Fibroblast of mammary gland (primary cell): ENCODE measurements around the gene CCR2.
"Not testable (repeated sequence)": the region's sequence is repeated elsewhere in the genome, so short reads cannot be mapped to it uniquely, and the experiment has no call there.

Experiments used
- DNase-seq: peaks from one replicate; pipeline ENCODE4 v3.0.0-alpha.2; 2010; ENCODE audit warnings: low read depth
- H3K4me3 ChIP-seq: 2 replicates; pipeline ENCODE4 v1.5.1; 2011; ENCODE audit warnings: low read depth, mild to moderate bottlenecking, low read length, moderate library complexity; ENCODE audit not compliant: control insufficient read depth
- TF ChIP-seq, protein P1 (sequence below): conservative IDR thresholded peaks from 2 replicates; pipeline ENCODE4 v1.5.1; 2011; ENCODE audit warnings: low read depth, low read length, inconsistent platforms; ENCODE audit not compliant: control insufficient read depth, insufficient read depth

CCR2 gene

GRCh38 chr3:46321461-46322104 lies 32.3 kb upstream of the CCR2 start:
- no peak for DNase-seq
- H3K4me3 ChIP-seq, result no peak overlapping the region
- TF ChIP-seq, protein P1, sequence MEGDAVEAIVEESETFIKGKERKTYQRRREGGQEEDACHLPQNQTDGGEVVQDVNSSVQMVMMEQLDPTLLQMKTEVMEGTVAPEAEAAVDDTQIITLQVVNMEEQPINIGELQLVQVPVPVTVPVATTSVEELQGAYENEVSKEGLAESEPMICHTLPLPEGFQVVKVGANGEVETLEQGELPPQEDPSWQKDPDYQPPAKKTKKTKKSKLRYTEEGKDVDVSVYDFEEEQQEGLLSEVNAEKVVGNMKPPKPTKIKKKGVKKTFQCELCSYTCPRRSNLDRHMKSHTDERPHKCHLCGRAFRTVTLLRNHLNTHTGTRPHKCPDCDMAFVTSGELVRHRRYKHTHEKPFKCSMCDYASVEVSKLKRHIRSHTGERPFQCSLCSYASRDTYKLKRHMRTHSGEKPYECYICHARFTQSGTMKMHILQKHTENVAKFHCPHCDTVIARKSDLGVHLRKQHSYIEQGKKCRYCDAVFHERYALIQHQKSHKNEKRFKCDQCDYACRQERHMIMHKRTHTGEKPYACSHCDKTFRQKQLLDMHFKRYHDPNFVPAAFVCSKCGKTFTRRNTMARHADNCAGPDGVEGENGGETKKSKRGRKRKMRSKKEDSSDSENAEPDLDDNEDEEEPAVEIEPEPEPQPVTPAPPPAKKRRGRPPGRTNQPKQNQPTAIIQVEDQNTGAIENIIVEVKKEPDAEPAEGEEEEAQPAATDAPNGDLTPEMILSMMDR, result no peak

DNA sequence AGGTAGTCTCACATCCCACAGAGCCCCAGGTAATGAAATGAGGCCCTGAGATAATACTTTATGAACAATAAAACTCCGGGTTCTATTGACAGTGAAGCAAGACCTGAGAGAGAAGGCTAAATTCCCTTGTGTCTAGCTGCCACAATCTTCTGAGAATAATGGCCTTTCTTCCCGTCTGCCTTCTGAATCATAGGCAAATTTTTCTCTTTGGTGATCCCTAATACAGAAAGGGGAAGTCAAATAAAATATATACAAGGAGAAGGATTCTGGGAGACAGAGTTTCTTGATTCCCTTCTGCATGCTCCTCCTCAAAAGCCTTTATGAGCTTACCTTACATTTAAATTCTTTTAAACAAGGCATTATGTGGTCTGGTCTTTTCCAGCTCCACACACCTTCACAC lies 29.9 kb upstream of the CCR2 start:
- H3K4me3 ChIP-seq, result no peak overlapping the region
- no peak for DNase-seq
- TF ChIP-seq, protein P1, result no peak

DNA sequence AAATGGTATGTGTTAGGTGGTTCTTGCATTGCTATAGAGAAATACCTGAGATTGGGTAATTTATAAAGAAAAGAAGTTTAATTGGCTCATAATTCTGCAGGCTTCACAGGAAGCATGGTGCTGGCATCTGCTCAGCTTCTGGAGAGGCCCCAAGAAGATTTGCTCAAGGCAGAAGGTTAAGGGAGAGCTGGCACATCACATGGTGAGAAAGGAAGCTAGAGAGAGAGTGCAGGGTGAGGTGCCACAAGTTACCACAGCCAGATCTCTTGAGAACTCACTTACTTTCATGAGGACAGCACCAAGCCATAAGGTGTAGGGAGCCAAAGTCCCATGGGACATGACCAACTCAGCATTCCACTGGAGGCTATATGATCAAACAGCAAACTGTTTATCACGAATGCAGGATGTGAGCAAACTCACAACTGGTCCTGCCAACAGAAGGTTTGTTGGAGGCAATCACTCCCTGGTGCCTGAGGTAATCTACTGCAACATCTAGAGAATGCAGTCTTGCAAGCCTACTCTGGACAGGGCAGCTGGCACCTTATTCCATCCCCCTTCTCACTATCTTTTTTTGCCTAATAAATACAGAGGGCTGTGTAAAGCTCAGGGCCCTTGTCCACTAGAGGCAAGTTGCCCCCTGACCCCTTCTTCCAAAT lies 28.1 kb upstream of the CCR2 start:
- DNase-seq, result no peak
- H3K4me3 ChIP-seq, result no peak overlapping the region
- TF ChIP-seq, protein P1, result no peak

DNA sequence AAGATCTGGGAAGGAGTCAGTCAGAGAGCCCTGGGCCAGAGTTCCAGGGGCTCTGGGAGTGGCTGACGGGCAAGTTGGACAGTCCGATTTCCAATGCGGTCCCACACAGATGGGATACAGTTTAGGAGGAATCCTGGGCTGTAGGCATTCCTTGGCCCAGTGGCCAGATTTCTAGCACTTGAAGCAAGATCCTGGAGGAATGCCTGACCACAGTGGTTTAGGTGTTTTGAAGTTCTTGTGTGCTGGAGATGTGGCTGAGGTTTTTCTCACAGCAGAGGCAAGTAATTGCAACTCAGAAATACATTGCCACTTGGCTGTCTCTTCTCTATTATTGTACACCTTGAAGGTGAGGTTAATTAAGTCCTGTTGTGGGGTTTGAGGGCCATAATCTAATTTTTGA lies 23.2 kb upstream of the CCR2 start:
- not testable (repeated sequence) for H3K4me3 ChIP-seq, DNase-seq

GRCh38 chr3:46334741-46335478 lies 19.0 kb upstream of the CCR2 start:
- no peak overlapping the region for H3K4me3 ChIP-seq
- peak; percentile 58 for DNase-seq
- TF ChIP-seq, protein P1, result no peak

GRCh38 chr3:46335541-46335940 lies 18.4 kb upstream of the CCR2 start:
- TF ChIP-seq, protein P1, result no peak
- no peak for DNase-seq
- no peak overlapping the region for H3K4me3 ChIP-seq

GRCh38 chr3:46337911-46338310 lies 16.0 kb upstream of the CCR2 start:
- TF ChIP-seq, protein P1, result no peak
- no peak for DNase-seq
- H3K4me3 ChIP-seq, result no peak overlapping the region
